NB4 (cell line): ENCODE data around the gene DENND2C.

ENCODE experiments used
- DNase-seq: peaks from one replicate; pipeline ENCODE4 v3.0.0; 2010; ENCODE audit warnings: low read depth
- H3K4me3 ChIP-seq: one replicate; pipeline ENCODE4 v1.5.1; 2011; ENCODE audit warnings: mild to moderate bottlenecking, low read depth, low read length, moderate library complexity
- CTCF ChIP-seq: IDR thresholded peaks from one replicate; pipeline ENCODE4 v1.5.1; 2012; ENCODE audit warnings: low read depth, low read length
- MYC ChIP-seq: IDR thresholded peaks from 2 replicates; pipeline ENCODE4 v1.6.1; 2011; ENCODE audit warnings: low read depth, low read length
- POLR2A ChIP-seq: IDR thresholded peaks from 2 replicates; pipeline ENCODE4 v1.6.1; 2011; ENCODE audit warnings: mild to moderate bottlenecking; ENCODE audit not compliant: insufficient read length; ENCODE audit errors: extremely low read depth
- TF ChIP-seq, protein P1 (sequence below): IDR thresholded peaks from 2 replicates; pipeline ENCODE4 v1.6.1; 2011; ENCODE audit warnings: low read depth, low read length

The DENND2C gene

GRCh38 chr1:114660238-114660637 lies 9.6 kb downstream of the DENND2C start:
- no peak overlapping the region for H3K4me3 ChIP-seq
- no peak for DNase-seq
- TF ChIP-seq, protein P1, sequence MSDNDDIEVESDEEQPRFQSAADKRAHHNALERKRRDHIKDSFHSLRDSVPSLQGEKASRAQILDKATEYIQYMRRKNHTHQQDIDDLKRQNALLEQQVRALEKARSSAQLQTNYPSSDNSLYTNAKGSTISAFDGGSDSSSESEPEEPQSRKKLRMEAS = no peak
- TF ChIP-seq CTCF (no peak), MYC (no peak), POLR2A (no peak)

GRCh38 chr1:114651893-114652292 lies 18.0 kb downstream of the DENND2C start:
- DNase-seq = no peak
- TF ChIP-seq MYC = no peak
- TF ChIP-seq POLR2A = no peak
- TF ChIP-seq CTCF = no peak
- TF ChIP-seq, protein P1 = no peak
- no peak overlapping the region for H3K4me3 ChIP-seq

DNA sequence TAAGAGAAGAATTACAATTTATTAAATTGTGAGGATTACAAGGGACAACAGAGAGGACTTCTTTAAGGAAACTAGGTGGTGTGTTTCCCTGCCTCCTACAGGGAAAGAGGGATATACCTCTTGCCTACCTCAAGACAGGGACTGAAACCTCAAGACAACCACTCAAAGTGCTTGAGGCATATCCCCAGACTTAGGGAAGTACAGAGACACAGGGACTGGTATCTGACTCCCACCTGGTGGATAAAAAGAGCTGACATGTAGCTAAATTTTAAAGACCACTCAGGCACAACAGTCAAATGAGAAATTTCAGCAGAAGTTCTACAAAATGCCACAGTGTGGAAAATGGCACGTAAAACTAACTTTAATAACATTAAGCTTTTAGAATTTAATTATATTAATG lies 21.3 kb downstream of the DENND2C start:
- no peak overlapping the region for H3K4me3 ChIP-seq
- TF ChIP-seq MYC = no peak
- DNase-seq = peak; percentile 8

GRCh38 chr1:114641377-114641776 lies 28.5 kb downstream of the DENND2C start:
- no peak overlapping the region for H3K4me3 ChIP-seq
- DNase-seq = no peak
- no peak for TF ChIP-seq CTCF
- no peak for TF ChIP-seq POLR2A

GRCh38 chr1:114638910-114639309 lies 30.9 kb downstream of the DENND2C start:
- no peak for DNase-seq
- TF ChIP-seq MYC = no peak
- TF ChIP-seq, protein P1 = no peak
- TF ChIP-seq CTCF = no peak
- TF ChIP-seq POLR2A = no peak
- H3K4me3 ChIP-seq = no peak overlapping the region

- TF ChIP-seq POLR2A = no peak
- TF ChIP-seq, protein P1 = no peak
- no peak for TF ChIP-seq CTCF
- no peak for TF ChIP-seq MYC
- no peak for DNase-seq
- H3K4me3 ChIP-seq = no peak overlapping the region
These were observed 37.4 kb downstream of the DENND2C start for GRCh38 chr1:114632427-114632826.

GRCh38 chr1:114627107-114627506 lies 42.7 kb downstream of the DENND2C start:
- no peak overlapping the region for H3K4me3 ChIP-seq
- TF ChIP-seq CTCF (no peak), POLR2A (no peak), MYC (no peak)
- TF ChIP-seq, protein P1 = no peak
- DNase-seq = no peak
